Activated CD4-positive, alpha-beta T cell treated with anti-CD3 and anti-CD28 coated beads, Interleukin-10, Interleukin-2, amounts not matched to agents 100 ng/mL and 50 ng/mL, durations not matched to agents 16 hours and 8 hours (primary cell): ENCODE measurements around the gene CLRN3.

Experiments
- DNase-seq: peaks from one replicate; pipeline ENCODE4 v3.0.0-alpha.2; 2020

Gene CLRN3

DNA sequence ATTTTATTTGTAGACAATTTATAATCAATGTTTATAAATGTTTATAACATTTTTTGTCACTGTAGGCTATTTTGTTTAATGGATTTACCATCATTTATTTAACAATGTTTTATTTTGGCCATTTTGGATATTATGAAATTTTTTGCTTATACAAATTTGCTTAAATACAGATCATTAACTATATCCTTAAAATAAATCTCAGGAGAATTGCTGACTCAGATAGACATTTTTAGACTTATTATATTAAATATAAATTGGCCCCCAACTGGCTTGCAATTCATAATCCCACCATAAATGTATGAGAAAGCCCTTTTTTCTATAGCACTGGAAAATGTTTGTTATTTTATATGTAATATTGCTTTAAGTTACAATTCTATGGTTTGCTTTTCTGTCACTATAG, 3.8 kb upstream of the CLRN3 start:
- no peak for DNase-seq

DNA sequence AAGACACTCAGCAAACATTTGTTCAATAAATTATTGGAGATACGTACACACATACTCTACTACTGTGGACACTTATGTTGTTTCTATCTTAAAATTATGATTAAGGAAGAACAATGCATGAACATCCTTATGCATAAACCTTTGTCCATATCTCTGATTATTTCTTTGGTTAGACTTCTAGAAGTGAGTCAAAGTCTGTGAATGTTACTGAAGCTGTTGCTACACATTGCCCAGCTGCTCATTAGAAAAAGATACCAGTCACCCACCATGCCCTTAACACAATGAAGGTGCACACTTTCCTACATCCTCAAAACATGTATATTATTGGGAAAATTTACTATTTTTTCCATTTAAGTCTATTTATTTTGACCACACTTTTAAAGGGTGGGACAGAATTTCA, 1.4 kb upstream of the CLRN3 start:
- no peak for DNase-seq

DNA sequence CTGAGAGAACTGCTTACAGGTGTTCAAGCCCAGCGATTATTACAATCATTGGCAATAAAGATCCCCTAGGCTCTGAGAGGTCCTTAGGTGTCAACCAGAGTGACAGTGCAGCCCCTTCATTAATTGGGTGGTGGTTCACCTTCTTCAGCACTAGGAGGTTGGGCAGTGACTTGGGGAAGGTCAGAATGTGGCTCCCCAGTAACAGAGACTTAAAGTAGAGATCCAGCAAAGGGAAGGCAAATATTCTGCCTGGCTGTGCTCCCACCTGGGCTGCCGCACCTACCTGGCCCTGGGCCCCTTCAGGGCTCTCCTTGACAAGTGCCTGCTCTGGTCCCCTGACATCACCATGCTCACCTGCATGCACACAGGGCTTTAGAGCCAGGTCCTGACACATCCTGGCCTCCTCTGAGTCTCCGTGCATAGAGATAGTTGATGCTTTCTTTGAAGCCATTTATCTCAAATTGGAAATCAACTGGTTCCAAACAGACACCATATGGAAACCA, 1.9 kb downstream of the CLRN3 start:
- no peak for DNase-seq

DNA sequence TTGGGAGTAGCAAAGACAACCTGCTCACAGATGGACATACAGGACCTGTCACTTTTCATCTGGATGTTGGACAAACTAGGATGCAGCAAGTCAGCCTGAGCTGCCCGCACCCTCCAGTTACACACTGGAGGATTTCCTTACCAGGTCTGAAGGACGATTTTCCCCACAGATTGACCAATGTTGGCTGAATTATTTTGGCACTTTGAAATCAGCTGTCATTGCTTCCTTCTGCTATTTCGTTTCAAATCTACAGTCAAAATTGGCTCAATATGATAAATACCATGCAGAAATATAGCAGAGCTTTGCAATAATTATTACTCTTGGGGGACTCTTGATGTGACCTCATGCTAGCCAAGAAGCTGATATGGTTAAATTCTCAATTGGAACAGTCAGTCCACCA, 2.5 kb downstream of the CLRN3 start:
- DNase-seq = no peak

DNA sequence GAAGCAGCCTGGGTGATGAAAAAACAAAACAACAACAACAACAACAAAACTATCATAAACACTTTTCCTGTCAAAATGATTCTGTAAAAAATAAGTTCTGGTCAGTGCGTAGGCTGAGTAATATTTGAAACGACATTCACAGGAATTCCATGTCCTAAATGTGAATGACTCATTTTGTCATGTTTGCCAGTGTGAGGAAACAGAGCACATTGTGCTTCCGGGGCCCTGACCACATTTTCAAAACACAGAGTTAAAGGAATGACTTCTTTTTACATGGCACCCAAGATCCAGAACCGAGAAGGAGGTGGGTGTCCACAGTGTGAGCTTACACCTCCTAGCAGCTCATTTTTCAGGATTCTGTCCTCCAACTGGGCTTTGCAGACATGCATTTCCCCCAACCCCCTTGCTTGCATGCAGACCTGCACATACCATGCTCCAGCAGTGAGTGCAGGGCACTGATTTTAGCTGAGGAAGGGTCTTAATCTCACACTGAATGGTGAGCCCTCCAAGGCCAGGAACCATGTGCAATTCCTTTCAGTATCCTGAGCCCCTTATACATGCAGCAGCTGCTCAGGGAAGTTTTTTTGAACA, 3.0 kb downstream of the CLRN3 start:
- no peak for DNase-seq

DNA sequence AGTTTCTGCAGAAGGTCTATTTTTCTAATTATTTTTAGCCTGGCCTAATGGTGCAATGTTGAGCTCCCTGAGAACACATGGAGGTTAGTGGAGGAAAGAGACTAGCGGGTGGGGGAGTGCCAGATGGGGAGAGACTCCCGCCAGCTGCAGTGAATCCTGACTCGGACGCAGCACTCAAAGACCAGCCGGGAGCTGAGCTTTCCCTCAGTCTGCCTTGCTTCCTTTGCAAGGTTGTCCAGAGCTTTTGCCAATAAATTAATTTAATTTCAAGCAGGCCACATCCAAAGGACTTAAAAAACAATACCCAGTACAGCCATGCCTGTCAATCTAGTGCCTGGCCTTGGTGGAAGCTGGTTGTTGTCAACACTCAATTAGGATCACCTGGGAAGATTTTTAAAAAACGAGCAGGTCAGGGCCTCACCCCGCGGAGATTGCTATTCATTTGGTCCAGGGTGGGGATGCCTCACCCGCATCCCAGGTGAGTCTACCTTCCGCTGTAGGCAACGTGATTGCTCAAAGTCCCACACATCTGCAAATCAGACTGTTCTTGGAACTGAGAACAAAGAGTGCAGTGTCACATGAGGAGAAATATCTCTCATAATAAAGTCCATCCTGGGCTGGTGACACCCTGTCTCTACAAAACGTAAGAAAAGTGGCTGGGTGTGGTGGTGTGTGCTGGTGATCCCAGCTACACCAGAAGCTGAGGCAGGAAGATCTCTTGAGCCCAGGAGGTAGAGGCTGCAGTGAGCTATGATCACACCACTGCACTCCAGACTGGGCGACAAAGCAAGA, 4.0 kb downstream of the CLRN3 start:
- DNase-seq = no peak

DNA sequence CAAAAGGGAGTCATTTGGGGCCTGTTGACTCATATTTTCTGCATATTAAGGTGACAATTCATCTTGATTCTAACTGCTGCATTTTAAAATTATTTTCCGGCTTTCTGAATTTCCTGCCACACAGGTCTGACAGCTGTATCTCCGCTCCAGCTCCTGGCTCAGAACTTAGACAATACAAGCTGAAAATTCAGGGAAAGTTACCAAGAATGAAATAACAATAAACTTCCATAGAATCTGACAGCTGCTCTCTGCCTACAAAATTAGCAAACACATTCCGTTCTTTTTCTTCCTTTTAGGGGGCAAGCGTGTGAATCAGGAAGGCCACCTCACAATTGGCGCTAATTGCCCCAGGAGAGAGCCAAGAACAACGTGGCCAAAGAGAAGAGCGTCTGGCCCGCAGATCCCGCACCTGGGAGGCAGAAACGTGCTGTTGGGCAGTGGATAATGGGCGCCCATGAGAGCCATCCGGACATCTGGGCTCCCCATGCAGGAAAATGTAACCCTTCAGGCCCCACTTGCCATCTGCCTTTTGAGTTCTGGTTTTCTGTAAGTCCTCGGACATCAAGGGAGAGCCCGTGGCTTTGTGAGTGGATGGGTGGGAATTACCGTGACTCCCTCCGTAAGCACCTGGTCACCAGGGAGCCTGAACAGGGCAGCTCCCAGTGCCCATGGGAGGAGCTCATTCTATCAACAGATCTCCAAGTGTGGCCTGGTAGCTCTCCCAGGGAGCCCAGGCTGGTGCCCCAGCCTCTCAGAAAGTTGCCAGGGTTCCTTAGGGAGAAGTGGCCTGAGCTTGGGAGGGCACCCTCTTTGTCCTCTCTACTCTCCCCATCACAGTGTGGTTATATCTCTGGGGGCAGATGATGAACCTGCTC, 5.0 kb downstream of the CLRN3 start:
- peak; percentile 59 for DNase-seq

DNA sequence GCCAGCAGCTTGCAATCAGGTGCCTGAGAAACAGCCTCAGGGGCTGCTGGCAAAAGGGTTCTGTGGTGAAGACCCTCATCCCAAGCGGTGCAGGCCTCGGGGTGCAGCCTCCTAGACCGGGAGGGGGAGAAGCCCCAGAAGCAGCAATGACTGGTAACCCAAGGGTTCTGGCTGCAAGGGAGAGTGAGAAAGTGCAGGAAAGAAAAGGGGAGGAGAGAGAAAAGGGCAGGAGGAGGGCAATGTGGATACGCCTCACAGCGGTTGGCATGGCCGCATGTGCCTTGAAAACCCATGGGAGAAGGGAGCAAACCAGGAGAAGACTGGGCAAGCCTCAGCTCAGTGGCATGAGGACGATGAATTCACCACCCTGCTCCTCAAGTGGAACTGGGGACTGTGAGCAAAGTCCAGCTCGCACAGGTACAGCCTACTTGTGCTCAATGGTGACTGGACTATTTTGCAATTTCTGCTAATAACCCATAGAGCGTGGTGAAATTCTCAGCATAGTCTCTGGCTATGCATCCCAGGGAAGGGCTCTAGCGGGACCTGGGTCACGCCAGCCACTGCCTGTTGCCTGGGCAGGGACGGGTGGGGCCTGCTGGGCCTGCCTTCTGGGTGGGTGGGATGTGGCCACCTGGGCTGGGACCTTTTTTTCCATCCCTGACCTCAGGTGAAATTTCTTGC, 6.2 kb downstream of the CLRN3 start:
- no peak for DNase-seq

DNA sequence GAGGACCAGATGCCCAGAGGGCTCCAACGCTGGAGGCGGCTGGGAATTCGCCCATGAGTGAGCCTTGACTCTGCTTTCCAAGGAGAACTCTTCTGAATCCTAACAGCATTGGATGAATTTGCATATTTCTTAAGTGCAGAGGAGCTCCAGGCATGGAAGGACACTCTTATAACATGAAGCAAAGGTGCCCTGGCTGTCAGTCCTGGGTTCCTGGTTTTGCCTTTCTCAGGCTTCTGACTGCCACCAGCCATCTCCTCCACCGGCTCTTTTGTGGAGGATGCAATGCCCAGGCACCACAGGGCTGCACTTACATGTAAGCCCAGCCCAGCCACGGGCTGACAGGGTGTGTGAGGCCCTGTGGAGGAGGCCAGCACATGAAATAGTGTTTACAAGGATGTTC, 8.2 kb downstream of the CLRN3 start:
- no peak for DNase-seq

DNA sequence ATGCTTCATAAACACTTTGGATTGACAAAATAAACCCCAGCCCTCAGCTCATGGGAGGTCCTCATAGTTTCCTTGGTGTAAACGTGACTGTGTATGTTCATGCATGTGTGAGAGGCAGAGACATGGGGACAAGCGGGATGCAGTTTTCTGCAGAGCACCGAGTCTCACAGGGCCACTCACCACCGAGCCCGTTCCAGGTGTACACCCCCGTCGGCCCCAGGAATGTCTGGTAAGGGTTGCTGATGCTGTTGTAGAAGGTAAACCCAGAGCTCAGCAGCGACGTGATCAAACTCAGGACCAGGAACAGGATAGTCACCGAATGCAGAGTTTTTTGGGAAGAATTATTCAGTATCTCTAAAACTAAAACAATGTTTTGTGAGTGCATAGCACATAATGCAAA, 9.2 kb downstream of the CLRN3 start:
- DNase-seq = no peak

DNA sequence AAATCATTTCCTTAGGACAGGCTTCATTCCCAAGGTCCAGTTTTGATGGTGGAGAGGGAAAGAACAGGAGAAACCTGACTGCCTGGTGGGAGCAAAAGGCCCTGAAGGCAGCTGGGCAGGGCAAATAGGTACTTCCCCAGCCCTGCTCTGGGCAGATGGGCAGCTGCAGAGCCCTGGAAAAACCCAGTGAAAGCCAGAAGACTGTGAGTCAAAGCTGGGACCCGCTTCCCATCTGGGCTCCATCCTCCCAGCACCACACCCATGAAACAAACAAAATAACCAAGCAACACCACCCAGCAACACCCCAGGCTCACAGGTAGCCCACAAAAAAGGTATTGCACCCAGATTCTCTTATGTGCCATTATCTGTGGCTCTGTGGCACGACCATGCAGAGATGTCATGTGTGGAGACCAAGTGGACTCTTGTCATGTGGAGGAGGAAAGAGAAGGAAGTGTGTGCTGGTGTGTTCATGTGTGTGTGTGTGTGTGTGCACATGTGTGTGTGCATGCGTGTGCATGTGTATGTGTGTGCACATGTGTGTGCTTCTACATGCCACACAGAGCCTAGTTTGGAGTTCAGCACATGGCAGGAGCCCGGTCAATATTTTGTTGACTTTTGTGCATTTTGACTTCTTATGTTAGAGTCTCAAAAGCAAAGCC, 9.8 kb downstream of the CLRN3 start:
- DNase-seq = no peak

DNA sequence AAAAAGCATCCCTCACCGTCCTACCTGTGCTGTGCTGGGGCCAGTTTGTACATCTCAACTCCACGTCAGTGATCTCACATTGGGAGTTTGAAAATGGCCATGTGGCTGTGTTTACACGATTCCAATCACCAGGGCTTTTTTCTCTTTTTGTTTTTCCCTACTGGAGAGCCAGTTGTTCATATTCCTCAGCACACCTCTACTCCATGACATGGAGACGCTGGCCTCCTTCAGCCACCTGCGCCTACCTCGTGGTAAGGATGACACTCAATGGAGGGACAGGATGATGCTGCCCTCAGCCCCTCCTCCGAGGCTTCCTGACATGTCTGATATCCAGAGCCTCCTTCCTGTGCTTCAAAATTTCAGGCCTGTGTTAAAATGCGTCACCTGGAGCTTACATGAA, 10.3 kb downstream of the CLRN3 start:
- no peak for DNase-seq

DNA sequence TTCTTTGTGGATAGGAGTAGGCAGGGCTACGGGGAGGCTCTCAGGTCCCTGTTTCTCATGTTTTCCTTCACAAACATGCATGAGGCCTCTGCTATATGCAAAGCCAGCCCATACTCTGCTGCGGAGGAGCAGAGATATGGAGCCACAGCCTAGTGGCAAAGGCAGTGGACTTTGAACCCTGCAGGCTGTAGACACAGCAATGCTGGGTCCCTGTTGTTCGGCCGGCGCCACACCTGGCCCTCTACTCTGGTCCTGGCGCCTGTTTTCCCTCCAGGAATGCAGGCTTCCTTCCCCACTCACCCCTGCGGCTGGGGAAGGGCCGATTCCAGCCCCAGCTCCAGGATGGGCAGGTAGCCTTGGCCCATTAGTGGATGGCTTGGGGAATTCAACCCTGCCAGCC, 11.5 kb downstream of the CLRN3 start:
- DNase-seq = no peak

DNA sequence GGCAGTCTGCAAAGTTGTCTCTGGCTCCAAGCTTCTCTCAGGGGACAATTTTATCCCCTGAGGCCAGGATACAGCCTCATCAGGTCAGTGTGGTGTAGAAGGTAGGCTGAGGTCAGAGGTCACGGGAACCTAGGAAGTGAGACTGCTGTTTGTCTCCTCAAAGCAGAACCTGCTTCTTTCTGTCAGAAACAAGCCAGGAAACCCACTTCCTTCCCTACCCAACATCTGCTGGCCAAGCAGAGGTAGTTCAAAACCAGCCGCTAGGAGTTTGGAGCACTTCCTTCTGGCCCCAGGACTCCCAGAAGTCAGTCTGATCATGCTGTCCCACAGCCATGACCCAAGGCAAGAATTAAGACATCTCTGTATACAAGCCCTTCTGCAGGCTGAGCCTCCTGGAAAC, 12.2 kb downstream of the CLRN3 start:
- peak; percentile 50 for DNase-seq

DNA sequence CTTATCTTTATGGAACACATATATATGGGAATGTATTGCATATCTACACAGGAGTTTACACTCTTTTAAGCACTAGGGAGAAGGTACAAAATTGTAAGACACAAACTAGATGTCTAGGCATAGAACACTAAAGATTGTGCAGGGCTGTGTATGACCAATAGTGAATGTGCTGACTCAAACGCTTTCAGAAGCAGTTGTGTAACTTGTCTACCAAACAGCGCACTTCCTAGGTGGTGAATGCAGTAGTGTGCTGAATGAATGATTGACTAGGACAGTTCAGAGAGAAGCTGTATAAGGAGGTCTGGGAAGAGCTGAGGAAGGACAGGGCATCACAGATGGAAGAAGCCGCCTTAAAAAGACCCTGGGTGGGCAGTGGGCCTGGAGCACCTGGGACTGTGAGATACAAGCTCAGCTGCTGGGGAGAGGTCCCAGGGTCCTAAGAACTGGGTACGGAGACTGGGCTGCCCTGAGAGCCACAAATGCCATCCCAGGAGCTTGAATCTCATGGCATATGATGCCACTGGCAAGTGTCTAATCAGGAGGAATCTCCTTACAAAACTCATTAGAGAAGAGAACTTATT, 14.2 kb downstream of the CLRN3 start:
- DNase-seq = peak; percentile 73

DNA sequence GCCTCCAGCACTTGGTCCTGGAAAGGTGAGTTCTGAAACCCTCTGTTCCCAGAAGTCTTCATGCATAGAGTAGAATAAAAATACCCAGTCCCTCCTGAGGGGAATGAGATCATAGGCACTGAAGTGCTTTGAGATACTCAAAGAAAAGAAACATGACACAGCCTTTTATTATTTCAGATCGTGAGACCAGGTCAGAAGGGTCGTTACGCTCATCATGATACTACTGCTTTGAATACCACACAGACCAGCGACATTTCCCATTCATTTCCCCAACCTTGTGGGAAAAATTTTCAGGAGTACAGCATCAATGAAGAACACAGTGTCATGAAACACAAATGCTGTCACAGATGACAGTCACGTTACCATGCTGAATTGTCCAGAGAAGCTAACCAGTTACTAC, 15.0 kb downstream of the CLRN3 start:
- peak; percentile 56 for DNase-seq

DNA sequence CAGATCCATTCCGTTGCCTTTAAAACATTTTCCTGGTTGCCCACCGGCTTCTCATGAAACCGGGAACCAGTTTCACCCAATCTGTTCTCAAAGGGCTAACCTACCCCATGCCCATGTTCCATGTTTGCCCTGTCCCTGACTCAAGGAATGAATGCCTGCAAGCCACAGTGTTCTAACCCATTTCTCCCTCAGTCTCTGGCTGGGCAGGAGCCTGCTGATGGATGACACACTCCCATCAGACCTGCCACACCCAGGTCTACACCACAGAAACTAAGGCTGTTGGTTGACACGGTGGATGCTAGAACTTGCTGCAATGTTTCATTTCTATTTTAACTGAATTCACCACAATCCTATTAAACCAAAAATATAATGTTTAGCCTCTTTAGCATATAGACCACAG, 15.6 kb downstream of the CLRN3 start:
- peak; percentile 46 for DNase-seq

DNA sequence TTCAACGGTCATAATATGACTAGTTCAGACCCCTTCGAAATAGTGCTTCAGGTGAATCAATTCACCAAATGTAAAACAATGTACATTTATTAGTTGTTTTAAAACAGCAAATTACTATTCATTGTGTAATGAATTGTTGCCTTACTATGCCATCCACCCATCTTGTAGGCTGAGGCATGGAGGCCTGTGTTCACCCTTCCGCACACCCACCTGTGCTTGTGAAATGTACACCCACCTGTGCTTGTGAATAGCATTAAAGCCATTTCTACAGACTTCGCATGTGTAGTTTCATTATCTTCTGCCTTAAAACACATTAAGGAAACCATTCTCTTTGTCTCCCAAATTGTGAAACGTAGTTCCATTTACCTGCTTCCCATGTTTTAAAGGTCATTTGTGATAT, 16.8 kb downstream of the CLRN3 start:
- DNase-seq = peak; percentile 27

DNA sequence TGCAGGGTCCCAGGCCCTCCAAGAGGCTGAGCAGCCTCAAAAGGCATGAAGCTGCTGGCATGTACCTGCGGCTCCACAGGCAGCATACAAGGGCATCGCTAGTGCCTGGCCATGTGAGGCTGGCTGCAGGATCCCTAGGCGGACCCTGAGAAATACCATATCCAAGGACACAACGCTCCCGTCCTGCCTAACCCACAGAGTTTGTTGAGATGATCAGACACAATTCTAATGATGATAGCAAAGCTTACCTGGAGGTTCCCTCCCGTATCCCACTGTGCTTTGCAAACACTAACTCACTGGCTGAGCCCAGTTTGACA, 17.3 kb downstream of the CLRN3 start:
- DNase-seq = no peak

DNA sequence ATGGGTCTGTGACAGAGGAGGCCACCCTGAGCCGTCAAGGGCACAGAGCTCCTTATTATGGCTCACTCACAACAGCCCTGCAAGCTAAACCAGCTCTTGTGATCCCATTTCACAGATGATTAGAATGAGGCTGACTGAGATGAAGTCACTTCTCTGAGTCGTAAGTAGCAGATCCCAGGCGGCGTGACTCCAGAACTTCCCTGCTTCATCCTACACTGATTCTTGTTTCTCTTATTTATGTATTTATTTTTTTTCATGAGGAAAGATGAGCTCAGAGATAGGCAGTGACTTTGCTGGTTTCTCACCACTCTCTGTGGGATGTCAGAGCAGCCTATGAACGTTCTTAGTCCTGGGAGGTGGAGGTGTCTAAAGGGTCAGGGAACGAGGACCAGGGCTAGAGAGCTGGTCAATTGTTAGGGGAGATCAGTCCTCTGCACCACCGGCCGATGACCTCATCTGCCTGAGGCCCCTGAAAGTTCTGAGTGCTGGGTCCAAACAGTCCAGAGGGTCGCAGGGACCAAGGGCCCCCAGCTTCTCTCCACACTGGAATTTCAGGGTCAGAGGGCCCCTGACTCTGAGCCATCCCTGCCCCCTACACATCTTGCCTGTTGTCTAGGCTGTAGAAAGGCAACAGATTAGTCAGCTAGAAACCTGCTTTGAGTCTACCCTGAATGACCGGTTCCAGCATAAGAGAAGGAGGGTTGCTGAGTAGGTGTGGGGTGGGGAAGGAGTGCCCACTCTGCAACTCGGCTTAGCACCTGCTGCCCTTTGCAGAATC, 17.9 kb downstream of the CLRN3 start:
- DNase-seq = peak; percentile 43

DNA sequence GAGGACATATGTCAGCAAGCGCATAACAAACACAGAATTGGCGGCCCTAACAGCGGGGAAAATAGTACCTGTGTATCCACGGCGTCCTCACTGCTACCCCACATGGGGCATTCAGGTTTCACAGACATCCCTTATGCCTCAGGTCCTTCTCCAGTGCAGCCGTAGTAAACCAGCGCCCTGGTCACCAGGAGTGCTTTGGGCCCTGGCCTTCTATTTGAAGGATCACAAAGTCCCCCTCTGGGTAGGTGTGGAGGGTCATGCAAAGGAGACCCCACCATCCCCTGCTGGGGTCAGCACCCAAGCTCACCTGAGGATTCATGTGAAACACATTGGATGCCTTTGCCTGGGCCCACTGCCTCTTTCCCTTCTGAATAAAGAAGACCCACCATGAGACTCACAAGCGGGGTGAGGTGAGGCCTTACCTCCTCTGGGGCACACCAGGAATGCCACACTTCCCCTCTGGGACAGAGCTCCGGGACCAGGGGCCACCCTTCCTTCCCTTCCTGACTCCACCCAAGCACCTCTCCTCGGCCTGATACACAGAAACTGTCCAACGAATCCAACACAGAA, 18.8 kb downstream of the CLRN3 start:
- DNase-seq = no peak
